HG03558 (cell line): ENCODE data around the gene ATAD3A.
"Not testable (repeated sequence)": the region's sequence is repeated elsewhere in the genome, so short reads cannot be mapped to it uniquely, and the experiment has no call there.

Experiments used
- ATAC-seq: cut with Tn5 transposase; IDR thresholded peaks from one replicate; pipeline ENCODE4 v1.9.1; 2021; ENCODE audit warnings: moderate number of reproducible peaks; ENCODE audit not compliant: unreplicated experiment; ENCODE audit errors: extremely low read depth

The ATAD3A gene

DNA sequence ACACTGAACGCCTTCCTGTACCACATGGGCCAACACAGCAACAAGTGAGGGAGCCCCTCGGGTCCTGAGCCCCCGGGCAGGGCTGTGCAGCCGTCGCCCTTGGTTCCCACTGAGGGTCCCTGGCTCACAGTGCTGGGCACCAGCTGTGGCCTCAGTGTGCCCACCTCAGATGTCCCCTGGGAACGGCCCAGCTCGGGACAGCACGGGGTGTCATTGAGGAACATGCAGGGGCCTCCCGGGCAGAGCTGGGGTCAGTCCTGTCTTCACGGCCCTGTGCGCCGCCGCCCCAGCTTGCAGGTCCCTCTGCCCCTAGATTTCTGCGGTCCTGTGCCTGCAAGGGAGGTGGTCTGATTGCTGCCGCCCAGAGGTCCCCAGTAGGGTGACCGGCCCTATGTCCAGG lies 22.7 kb upstream of the ATAD3A start:
- no peak for ATAC-seq

DNA sequence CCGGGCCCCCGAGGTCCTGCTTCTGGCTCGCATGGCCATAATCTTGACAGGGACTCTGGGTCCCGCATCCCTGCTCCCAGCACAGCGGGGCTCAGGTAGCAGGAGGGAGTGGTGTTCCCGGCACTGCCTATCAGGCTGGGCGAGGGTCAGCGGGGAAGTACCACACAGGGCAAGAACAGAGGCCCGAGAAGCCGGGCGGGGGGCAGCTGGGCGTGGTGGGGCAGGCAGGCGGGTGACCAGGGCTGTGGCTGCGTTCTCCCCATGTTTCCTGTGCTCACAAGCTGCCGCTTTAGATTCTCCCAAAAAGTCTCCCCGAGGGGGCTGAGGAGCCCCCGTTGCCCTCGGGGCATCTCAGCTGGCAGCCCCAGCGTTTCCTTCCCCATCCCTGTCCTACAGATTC lies 22.1 kb upstream of the ATAD3A start:
- no peak for ATAC-seq

DNA sequence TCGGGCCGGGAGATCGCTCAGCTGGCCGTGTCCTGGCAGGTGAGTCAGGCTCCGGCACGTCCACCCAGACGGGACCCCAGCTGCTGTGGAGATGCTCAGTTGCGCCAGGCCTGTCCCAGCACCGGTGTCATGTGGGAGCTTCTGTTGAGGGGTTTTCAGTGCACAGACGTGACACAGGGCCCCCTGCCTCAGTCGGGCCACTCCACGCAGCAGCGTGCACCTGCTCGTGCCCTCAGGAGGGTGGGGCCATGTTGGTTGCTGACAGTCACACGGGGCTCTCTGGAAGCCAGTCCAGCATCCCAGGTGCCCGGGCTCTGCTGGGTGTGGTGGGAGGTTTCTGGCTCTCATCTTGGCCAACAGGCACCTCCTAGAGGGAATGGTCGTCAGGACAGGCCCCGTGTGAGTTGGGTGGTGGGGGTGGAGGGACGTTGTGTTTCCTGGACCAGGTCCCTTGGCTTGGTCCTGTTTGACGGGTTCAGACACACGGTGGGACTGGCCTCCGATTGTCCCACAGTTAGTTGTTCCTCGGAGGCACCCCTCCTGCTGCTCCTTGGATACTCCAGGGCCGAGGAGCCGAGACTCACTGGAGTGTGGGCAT lies 21.2 kb upstream of the ATAD3A start:
- ATAC-seq: no peak

- ATAC-seq: no peak
Observed at GRCh38 chr1:1491601-1492000, 20.4 kb upstream of the ATAD3A start.

DNA sequence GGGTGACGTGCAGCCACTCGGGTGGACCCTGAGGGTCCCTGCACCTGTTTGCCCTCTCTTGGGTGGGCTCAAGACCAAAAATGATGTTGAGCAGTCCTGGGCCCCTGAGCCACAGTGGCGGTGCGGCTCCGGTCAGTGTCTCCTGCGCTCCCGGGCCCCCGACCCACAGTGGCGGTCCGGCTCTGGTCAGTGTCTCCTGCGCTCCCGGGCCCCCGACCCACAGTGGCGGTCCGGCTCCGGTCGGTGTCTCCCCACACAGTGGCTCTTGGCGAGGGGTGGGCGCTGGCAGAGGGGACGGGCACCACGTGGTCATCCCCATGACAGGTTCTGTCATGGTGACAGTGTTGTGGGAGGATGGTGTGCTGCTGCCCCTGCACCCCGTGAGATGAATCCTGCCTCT lies 17.7 kb upstream of the ATAD3A start:
- not testable (repeated sequence) for ATAC-seq

- ATAC-seq: not testable (repeated sequence)
Observed at GRCh38 chr1:1495461-1495975, 16.4 kb upstream of the ATAD3A start.

DNA sequence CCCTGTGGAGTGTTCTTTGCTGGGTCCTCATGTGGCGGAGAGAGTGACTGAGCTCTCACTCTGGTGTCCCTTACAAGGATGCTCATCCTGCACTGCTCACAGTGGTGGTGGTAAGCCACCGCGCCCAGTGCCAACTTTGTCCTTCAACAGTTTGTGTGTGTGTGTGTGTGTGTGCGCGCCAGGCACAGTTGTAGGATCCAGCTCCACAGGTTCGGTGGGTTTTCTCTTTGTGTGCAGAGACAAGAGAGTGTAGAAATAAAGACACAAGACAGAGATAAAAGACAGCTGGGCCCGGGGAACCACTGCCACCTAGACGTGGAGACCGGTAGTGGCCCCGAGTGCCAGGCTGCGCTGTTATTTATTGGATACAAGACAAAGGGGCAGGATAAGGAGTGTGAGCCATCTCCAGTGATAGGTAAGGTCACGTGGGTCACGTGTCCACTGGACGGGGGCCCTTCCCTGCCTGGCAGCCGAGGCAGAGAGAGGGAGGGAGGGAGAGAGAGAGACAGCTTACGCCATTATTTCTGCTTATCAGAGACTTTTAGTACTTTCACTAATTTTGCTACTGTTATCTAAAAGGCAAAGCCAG lies 7.1 kb upstream of the ATAD3A start:
- ATAC-seq: not testable (repeated sequence)

DNA sequence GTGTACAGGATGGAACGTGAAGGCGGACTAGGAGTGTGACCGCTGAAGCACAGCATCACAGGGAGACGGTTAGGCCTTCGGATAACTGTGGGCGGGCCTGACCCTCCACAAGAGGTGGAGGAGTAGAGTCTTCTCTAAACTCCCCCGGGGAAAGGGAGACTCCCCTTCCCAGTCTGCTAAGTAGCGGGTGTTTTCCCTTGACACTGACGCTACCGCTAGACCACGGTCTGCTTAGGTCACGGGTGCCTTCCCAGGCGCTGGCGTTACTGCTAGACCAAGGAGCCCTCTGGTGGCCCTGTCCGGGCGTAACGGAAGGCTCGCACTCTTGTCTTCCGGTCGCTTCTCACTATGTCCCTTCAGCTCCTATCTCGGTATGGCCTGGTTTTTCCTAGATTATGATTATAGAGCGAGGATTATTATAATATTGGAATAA lies 6.6 kb upstream of the ATAD3A start:
- ATAC-seq: not testable (repeated sequence)

GRCh38 chr1:1505801-1506200 lies 6.2 kb upstream of the ATAD3A start:
- not testable (repeated sequence) for ATAC-seq

GRCh38 chr1:1507305-1507704 lies 4.7 kb upstream of the ATAD3A start:
- no peak for ATAC-seq

- not testable (repeated sequence) for ATAC-seq
Observed at GRCh38 chr1:1508775-1509464, 3.0 kb upstream of the ATAD3A start.

DNA sequence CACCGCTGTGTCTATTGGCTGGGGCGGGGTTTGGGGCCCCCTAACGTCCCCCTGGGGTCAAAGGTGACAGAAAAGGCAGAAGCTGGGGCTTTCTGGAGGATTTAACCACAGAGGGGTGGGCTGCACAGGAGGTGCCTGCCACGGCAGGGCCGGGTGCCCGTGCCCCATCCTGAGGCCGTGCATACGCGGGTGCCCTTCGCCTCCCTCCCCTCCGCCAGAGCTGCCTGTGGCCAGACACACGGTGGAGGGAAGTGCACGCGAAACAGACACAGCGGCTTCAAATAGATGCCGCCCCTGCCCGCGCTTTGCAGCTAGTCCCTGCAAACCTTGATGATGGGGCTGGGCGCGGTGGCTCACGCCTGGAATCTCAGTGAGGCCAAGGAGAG lies 2.5 kb upstream of the ATAD3A start:
- not testable (repeated sequence) for ATAC-seq

- ATAC-seq: no peak
Observed at GRCh38 chr1:1510912-1511532, 940 bp upstream of the ATAD3A start.

DNA sequence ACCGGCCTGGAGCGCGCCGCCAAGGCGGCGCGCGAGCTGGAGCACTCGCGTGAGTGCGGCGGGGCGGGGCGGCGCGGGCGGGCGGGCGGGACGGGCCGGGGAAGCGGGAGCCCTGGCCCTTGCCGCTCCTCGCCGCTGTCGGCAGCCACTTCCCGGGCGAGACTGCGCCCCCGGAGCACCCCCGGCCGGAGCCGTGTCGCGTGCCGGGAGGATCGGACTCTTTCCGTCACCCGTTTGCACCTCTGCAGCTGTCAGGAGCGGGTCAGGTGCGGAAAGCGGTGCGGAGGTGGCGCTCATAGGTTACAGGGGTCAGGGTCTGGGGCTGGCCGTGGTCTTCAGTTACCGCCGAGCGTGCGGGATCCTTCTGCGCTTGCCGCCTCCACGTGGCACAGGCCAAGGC lies 463 bp downstream of the ATAD3A start:
- ATAC-seq: not testable (repeated sequence)

DNA sequence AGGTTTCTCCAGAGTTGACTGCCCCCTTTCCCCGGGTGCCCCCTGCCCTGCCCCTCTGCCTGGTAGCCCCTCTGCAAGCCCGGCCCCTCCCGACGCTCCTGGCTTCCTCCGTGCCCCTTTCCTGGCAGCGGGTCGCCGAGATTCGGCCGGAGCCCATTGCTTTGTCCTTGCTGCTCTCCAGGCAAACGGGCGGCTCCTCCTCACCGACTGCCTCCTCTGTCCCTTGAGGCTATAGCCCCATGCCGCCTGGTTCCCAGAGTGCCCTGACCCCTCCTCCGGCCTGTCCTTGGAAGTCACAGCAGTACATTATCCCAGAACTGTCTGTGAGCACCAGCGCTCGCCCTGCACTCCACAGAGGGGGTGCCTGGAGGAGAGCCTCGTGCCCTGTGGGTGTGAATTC lies 1.7 kb downstream of the ATAD3A start:
- ATAC-seq: not testable (repeated sequence)

GRCh38 chr1:1514376-1514775 lies 2.4 kb downstream of the ATAD3A start:
- not testable (repeated sequence) for ATAC-seq

DNA sequence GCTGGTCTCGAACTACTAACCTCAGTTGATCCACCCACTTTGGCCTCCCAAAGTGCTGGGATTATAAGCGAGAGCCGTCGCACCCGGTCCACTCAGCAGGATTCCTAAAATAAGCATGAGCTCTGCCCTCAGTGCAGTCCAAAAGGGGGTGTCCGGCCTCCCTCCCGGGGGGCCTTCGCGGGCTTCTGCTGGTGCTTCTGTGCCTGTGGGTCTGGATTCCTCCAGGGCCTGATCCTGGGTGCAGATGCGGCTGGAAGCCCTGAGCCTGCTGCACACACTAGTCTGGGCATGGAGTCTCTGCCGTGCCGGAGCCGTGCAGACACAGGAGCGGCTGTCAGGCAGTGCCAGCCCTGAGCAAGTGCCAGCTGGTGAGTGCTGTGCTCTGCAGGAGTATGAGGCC lies 5.0 kb downstream of the ATAD3A start:
- not testable (repeated sequence) for ATAC-seq

GRCh38 chr1:1517973-1518620 lies 6.1 kb downstream of the ATAD3A start:
- no peak for ATAC-seq

DNA sequence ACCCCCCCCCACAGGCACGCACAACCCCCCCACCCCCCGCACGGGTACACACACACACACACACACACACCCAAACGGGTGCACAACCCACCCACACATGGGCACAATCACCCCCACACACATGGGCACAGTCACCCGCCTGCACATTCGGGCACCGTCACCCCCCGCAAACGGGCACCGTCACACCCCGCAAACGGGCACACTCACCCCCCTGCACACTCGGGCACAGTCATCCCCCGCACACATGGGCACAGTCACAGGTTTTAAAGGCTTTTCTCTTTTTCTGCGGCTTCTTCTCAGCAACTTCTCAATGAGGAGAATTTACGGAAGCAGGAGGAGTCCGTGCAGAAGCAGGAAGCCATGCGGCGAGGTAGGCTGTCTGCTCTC lies 6.7 kb downstream of the ATAD3A start:
- not testable (repeated sequence) for ATAC-seq

- ATAC-seq: not testable (repeated sequence)
Observed at GRCh38 chr1:1519805-1520505, 8.0 kb downstream of the ATAD3A start.
